T-helper 1 cell (primary cell): Measurements from ENCODE around the gene NKD1.

Experiments
- DNase-seq, 5 donors: peaks; one replicate each; pipeline ENCODE4 v3.0.0-alpha.2; 2012 to 2020

Gene NKD1

GRCh38 chr16:50697421-50697715 lies 149.2 kb downstream of the NKD1 start:
- no peak for DNase-seq

- DNase-seq, result peak in 2 of 5 donors; percentile 29 to 48
These were observed 149.9 kb downstream of the NKD1 start for GRCh38 chr16:50697881-50698767.
